ENCODE data around the gene MDM2.

The MDM2 gene

DNA sequence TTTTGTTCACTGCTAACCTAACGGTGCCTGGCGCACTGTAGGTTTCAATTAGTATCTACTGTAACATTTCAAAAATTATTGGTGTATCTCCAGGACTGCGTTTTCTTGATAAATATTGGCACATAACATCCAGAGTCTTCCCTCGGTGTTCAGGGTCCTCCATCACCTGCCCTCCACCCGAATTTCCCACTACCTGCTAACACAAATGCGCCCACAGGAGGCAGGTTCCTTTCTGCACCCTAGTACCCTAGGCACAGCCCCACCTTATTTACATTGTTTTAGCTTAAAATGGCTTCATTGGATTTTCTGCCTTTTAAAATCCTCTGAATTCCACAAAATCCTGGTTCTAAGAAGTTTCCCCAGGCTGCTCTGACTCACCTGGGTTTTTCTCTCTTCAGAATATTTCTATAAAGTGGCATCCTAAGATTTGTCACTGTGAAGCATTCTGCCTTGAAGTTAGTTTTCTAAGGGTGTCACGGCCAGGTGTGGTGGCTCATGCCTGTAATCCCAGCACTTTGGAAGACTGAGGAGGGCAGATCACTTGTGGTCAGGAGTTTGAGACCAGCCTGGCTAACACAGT, 86.4 kb downstream of the MDM2 start:
- no peak overlapping the region for H3K27ac ChIP-seq (ENCODE audit: low read depth, low read length)
- H3K4me3 ChIP-seq (ENCODE audit: low read depth in 1 of 5, low read length in 5 of 5), result no peak overlapping the region
- H3K36me3 ChIP-seq (ENCODE audit: control insufficient read depth in 5 of 5, insufficient read depth in 5 of 5, low read length in 5 of 5), result peaks cover 2 to 29% (median 14%) of the 10 kb centered on the region in 5 donors
- H3K4me1 ChIP-seq (ENCODE audit: control insufficient read depth in 5 of 5, insufficient read depth in 5 of 5, low read length in 5 of 5), result peaks cover 8 to 57% (median 43%) of the 10 kb centered on the region in 5 donors
- no peaks in the 10 kb centered on the region for H3K9me3 ChIP-seq (ENCODE audit: control insufficient read depth in 5 of 5, low read length in 5 of 5)
- no peak overlapping the region for H3K9ac ChIP-seq (ENCODE audit: low read length in 5 of 5)
- no peaks in the 10 kb centered on the region for H3K27me3 ChIP-seq (ENCODE audit: control insufficient read depth in 5 of 5, insufficient read depth in 4 of 5, low read length in 5 of 5)

DNA sequence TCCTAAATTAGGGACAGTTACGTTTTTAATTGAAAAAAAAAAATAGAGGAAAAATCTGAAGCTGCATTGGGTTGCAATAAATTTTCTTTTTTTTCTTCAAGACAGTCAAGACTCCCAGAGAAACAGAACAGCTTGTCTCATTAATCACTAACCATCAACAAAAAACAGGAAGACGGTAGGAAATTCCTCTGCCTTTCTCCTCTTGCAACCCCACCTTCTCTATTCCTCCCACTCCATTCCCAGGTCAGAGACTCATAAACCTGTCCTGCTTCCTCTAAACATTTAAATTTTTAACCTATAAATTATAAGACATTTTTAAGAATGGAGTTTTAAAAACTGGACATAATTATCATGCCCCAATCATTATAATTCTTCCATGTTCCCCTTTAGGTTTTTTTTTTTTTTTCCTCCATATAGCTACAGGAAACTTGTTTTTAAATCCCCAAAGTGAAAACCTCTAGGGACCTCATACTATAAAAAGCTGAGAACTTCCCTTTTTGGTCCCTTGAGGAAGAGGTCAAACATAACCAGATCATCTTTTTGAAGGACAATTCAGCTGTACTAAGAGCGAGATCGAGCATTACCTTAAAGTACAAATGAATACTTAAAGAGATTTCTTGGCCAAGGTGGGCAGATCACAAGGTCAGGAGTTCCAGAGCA, 89.0 kb downstream of the MDM2 start:
- no peaks in the 10 kb centered on the region for H3K27me3 ChIP-seq (ENCODE audit: control insufficient read depth in 5 of 5, insufficient read depth in 4 of 5, low read length in 5 of 5)
- no peak overlapping the region for H3K9ac ChIP-seq (ENCODE audit: low read length in 5 of 5)
- peaks cover 0 to 38% (median 27%) of the 10 kb centered on the region in 5 donors for H3K4me1 ChIP-seq (ENCODE audit: control insufficient read depth in 5 of 5, insufficient read depth in 5 of 5, low read length in 5 of 5)
- no peaks in the 10 kb centered on the region for H3K9me3 ChIP-seq (ENCODE audit: control insufficient read depth in 5 of 5, low read length in 5 of 5)
- H3K27ac ChIP-seq (ENCODE audit: low read depth, low read length), result peak overlapping the region; percentile 59
- no peak overlapping the region for H3K4me3 ChIP-seq (ENCODE audit: low read depth in 1 of 5, low read length in 5 of 5)
- H3K36me3 ChIP-seq (ENCODE audit: control insufficient read depth in 5 of 5, insufficient read depth in 5 of 5, low read length in 5 of 5), result peaks cover 2 to 26% (median 14%) of the 10 kb centered on the region in 5 donors

DNA sequence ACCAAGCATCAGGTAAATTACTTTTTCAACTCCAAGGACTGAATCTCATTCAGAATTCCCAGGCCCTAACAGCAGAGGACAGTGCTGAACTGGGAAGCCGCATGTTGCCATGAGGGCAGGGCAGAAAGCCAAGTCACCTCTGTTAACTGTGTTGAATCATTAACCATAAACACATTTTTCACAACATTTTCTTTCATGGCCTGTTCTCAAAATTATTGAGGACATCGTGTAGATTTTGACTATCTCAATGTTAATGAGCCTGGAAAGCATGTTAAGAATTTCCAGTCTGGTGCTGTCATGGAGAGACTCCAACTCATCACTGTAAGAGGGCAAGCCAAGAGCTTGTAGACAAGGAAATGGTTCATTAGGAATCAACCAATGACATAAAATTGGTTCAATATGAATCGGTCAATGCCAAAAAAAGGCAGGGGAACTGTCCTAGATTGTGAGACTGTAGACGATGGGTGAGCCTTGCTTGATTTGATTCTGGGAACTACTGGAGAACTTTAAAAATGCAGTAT, 91.3 kb downstream of the MDM2 start:
- Histone ChIP-seq H3K4me1 (ENCODE audit: control insufficient read depth in 5 of 5, insufficient read depth in 5 of 5, low read length in 5 of 5) (peaks cover 0 to 38% (median 27%) of the 10 kb centered on the region in 5 donors), H3K4me3 (ENCODE audit: low read depth in 1 of 5, low read length in 5 of 5) (no peak overlapping the region), H3K27ac (ENCODE audit: low read depth, low read length) (peak overlapping the region; percentile 59), H3K36me3 (ENCODE audit: control insufficient read depth in 5 of 5, insufficient read depth in 5 of 5, low read length in 5 of 5) (peaks cover 0 to 15% (median 8%) of the 10 kb centered on the region in 5 donors), H3K27me3 (ENCODE audit: control insufficient read depth in 5 of 5, insufficient read depth in 4 of 5, low read length in 5 of 5) (no peaks in the 10 kb centered on the region), H3K9ac (ENCODE audit: low read length in 5 of 5) (peak overlapping the region in 1 of 5 donors; percentile 28), H3K9me3 (ENCODE audit: control insufficient read depth in 5 of 5, low read length in 5 of 5) (no peaks in the 10 kb centered on the region)

DNA sequence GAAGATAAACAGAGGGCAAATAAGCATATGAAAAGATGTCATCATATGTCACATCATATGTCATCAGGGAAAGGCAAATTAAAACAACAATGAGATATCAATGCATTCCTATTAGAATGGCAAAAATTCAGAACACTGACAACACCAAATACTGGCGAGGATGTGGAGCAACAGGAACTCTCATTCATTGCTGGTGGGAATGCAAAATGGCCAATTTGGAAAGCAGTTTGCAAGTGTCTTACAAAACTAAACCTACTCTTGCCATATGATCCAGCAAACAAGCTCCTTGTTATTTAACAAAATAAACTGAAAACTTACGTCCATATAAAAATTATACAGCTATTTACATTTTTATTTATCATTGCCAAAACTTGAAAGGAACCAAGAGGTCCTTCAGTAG, 92.3 kb downstream of the MDM2 start:
- Histone ChIP-seq H3K4me1 (ENCODE audit: control insufficient read depth in 5 of 5, insufficient read depth in 5 of 5, low read length in 5 of 5) (peaks cover 0 to 38% (median 27%) of the 10 kb centered on the region in 5 donors), H3K27me3 (ENCODE audit: control insufficient read depth in 5 of 5, insufficient read depth in 4 of 5, low read length in 5 of 5) (no peaks in the 10 kb centered on the region), H3K9me3 (ENCODE audit: control insufficient read depth in 5 of 5, low read length in 5 of 5) (no peaks in the 10 kb centered on the region), H3K27ac (ENCODE audit: low read depth, low read length) (peak overlapping the region; percentile 59), H3K36me3 (ENCODE audit: control insufficient read depth in 5 of 5, insufficient read depth in 5 of 5, low read length in 5 of 5) (peaks cover 0 to 12% (median 6%) of the 10 kb centered on the region in 5 donors), H3K4me3 (ENCODE audit: low read depth in 1 of 5, low read length in 5 of 5) (no peak overlapping the region), H3K9ac (ENCODE audit: low read length in 5 of 5) (no peak overlapping the region)

Data from subcutaneous abdominal adipose tissue (tissue), 5 donors.